Kidney epithelial cell (primary cell): ENCODE results near the gene METTL13. TPM values are rescaled to one million over a fixed set of nuclear protein-coding genes. Genes with fewer than 3 reads are reported as not detected.

Source experiments
- DNase-seq: peaks from one replicate; pipeline ENCODE4 v3.0.0-alpha.2; 2010; ENCODE audit warnings: low read depth
- H3K27me3 ChIP-seq: 2 replicates; pipeline ENCODE4 v1.6.0; 2011; ENCODE audit warnings: low read length; ENCODE audit not compliant: control insufficient read depth, insufficient read depth
- H3K36me3 ChIP-seq: 2 replicates; pipeline ENCODE4 v1.5.1; 2011; ENCODE audit warnings: low read length; ENCODE audit not compliant: control insufficient read depth, insufficient read depth
- H3K4me3 ChIP-seq: 2 replicates; pipeline ENCODE4 v1.5.1; 2011; ENCODE audit warnings: low read depth, mild to moderate bottlenecking, control low read depth, low read length
- CTCF ChIP-seq: IDR thresholded peaks from 2 replicates; pipeline ENCODE4 v1.5.1; 2011; ENCODE audit warnings: mild to moderate bottlenecking, moderate library complexity, low read length, control low read depth, inconsistent platforms; ENCODE audit not compliant: insufficient read depth, poor library complexity, severe bottlenecking
- total RNA-seq: library from RNA; depleted of rRNA; stranded (reverse); fragments of >200 nt; gene quantifications from 2 replicates; pipeline ENCODE4 v1.2.3, GENCODE V29; 2015

Gene METTL13
- total RNA-seq, 1 donor from 2014 or later: 37.9 TPM

DNA sequence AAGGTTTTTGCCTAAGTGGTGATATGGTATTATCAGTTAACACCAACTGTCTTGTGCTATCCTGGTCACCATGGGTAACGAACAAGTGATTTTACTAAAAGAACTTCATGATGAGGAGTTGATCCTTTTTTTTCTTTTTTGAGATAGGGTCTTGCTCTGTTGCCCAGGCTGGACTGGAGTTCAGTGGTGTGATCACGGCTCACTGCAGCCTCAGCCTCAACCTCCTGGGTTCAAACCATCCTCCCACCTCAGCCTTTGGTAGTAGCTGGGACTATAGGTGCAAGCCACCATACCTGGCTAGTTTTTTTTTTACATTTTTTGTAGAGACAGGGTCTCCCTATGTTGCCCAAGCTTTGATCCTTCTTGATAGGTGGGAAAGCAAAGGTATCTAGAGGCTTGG lies 5.1 kb downstream of the METTL13 start:
- DNase-seq: no peak
- no peak overlapping the region for H3K4me3 ChIP-seq
- H3K36me3 ChIP-seq: peaks cover 5% of the 10 kb centered on the region
- no peaks in the 10 kb centered on the region for H3K27me3 ChIP-seq
- TF ChIP-seq CTCF: no peak

DNA sequence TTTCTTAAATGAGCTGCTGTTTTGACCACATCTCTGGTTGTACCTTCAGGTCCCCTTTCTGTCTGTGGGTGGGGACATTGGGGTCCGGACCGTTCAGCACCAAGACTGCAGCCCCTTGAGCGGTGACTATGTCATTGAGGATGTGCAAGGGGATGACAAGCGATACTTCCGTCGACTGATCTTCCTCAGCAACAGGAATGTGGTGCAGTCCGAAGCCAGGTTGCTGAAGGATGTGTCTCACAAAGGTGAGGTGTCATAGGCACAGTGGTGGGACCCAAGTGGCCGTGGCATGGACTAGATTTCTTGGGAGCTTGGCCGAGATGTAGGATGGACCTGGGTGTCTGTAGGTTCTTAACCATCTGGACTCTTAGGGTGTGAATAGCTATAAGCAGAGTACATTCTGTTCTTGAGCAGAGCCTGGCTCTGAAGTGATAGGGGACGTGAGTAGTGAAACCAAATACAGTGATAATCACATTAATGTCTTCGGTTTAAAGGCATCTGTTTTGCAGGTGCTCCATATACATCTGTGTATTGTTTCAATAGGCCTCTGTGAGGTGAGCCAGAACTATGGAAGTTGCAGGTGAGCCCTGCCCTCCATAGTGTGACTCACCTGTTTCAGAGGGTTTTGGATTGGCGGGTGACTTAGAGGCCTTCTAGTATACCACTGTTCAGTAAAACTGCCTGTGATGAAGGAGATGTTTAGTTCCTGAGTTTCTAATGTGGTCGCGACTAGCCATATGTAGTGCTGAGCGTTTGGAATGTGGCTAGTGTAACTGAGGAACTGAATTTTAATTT lies 6.4 kb downstream of the METTL13 start:
- no peak for TF ChIP-seq CTCF
- H3K36me3 ChIP-seq: peaks cover 5% of the 10 kb centered on the region
- DNase-seq: no peak
- no peak overlapping the region for H3K4me3 ChIP-seq
- H3K27me3 ChIP-seq: no peaks in the 10 kb centered on the region

DNA sequence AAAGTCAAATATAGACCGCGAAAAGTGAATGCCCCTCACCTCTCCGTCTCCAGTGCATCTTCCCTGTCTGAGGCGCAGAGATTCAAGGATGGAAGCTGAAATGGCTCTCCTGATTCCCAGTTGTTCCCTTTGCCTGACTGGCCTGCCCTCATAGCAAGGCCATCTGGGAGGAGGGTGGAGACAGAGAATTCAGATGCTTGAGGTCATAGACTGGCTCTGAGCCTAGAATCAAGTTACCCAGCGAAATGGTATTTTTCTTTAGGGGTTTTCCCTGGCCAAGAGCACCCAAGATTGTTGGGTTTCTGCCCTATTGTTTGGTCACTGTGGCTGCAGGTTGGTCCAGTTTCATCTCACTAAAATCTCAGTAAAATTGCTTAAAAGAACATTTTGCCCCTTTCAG lies 7.2 kb downstream of the METTL13 start:
- TF ChIP-seq CTCF: no peak
- no peaks in the 10 kb centered on the region for H3K27me3 ChIP-seq
- DNase-seq: peak; percentile 7
- H3K36me3 ChIP-seq: peaks cover 5% of the 10 kb centered on the region
- no peak overlapping the region for H3K4me3 ChIP-seq

GRCh38 chr1:171790318-171790717 lies 8.9 kb downstream of the METTL13 start:
- Histone ChIP-seq H3K27me3 (no peaks in the 10 kb centered on the region), H3K4me3 (no peak overlapping the region), H3K36me3 (peaks cover 2% of the 10 kb centered on the region)
- DNase-seq: no peak
- no peak for TF ChIP-seq CTCF

GRCh38 chr1:171792656-171793369 lies 11.4 kb downstream of the METTL13 start:
- no peak for TF ChIP-seq CTCF
- no peaks in the 10 kb centered on the region for H3K36me3 ChIP-seq

GRCh38 chr1:171793636-171794035 lies 12.2 kb downstream of the METTL13 start:
- DNase-seq: no peak
- Histone ChIP-seq H3K4me3 (no peak overlapping the region), H3K36me3 (no peaks in the 10 kb centered on the region), H3K27me3 (no peaks in the 10 kb centered on the region)
- no peak for TF ChIP-seq CTCF

More at GRCh38 chr1:171792656-171793369, 11.4 kb downstream of the METTL13 start:
- Histone ChIP-seq H3K4me3 (no peak overlapping the region), H3K27me3 (no peaks in the 10 kb centered on the region)
- no peak for DNase-seq
